ENCODE results near the gene GP5.

Gene GP5

GRCh38 chr3:194399166-194399565, at the start of gene GP5:
GP5 (minus strand) TSS chr3:194399266; CDS start chr3:194398282, 984 bp downstream.
- no peak for DNase-seq

GRCh38 chr3:194447657-194448056, 48.6 kb upstream of the GP5 start:
- no peak for DNase-seq

- no peak for DNase-seq
These were observed 48.1 kb upstream of the GP5 start for GRCh38 chr3:194447161-194447560.

GRCh38 chr3:194446754-194447153, 47.7 kb upstream of the GP5 start:
- no peak for DNase-seq

GRCh38 chr3:194446172-194446571, 47.1 kb upstream of the GP5 start:
- DNase-seq: no peak

GRCh38 chr3:194443901-194444300, 44.8 kb upstream of the GP5 start:
- DNase-seq: no peak

GRCh38 chr3:194440756-194441155, 41.7 kb upstream of the GP5 start:
- DNase-seq: no peak

- DNase-seq: no peak
These were observed 41.0 kb upstream of the GP5 start for GRCh38 chr3:194439881-194440550.

- no peak for DNase-seq
These were observed 35.4 kb upstream of the GP5 start for GRCh38 chr3:194434503-194434902.

GRCh38 chr3:194431554-194431953, 32.5 kb upstream of the GP5 start:
- no peak for DNase-seq

GRCh38 chr3:194425399-194425798, 26.3 kb upstream of the GP5 start:
- DNase-seq: no peak

- no peak for DNase-seq
These were observed 25.9 kb upstream of the GP5 start for GRCh38 chr3:194424953-194425352.

GRCh38 chr3:194424373-194424772, 25.3 kb upstream of the GP5 start:
- DNase-seq: no peak

- DNase-seq: no peak
These were observed 24.3 kb upstream of the GP5 start for GRCh38 chr3:194423317-194423716.

- no peak for DNase-seq
These were observed 23.1 kb upstream of the GP5 start for GRCh38 chr3:194422188-194422587.

- DNase-seq: no peak
These were observed 19.6 kb upstream of the GP5 start for GRCh38 chr3:194418671-194419070.

- no peak for DNase-seq
These were observed 8.4 kb upstream of the GP5 start for GRCh38 chr3:194407423-194407822.

GRCh38 chr3:194405766-194406165, 6.7 kb upstream of the GP5 start:
- no peak for DNase-seq

GRCh38 chr3:194404365-194405140, 5.5 kb upstream of the GP5 start:
- peak; percentile 71 to 74 for DNase-seq

- no peak for DNase-seq
These were observed 2.8 kb upstream of the GP5 start for GRCh38 chr3:194401868-194402329.

GRCh38 chr3:194401346-194401745, 2.3 kb upstream of the GP5 start:
- no peak for DNase-seq

GRCh38 chr3:194399874-194400411, 877 bp upstream of the GP5 start:
- DNase-seq: peak in 1 of 2 experiments; percentile 32

- DNase-seq: no peak
These were observed 1.2 kb downstream of the GP5 start for GRCh38 chr3:194397757-194398312.

Measured in AML-193 (cell line).